ENCODE data around the gene TMEM95. TPM values are rescaled to one million over a fixed set of nuclear protein-coding genes. Genes with fewer than 3 reads are reported as not detected.

TMEM95 gene
- total and polyA plus RNA-seq, 2 donors (not counting 1 experiment from before 2014, with no cell fraction given), result not detected

- Histone ChIP-seq H2AFZ (ENCODE audit: low read length) (no peak overlapping the region), H3K4me2 (ENCODE audit: extremely low read depth, insufficient read depth, low read length) (no peak overlapping the region), H3K79me2 (ENCODE audit: control insufficient read depth, insufficient read depth, low read length) (no peaks in the 10 kb centered on the region), H3K4me1 (ENCODE audit: control insufficient read depth, extremely low read depth, insufficient read depth, low read length) (no peaks in the 10 kb centered on the region), H3K9ac (ENCODE audit: insufficient read depth, low read length) (no peak overlapping the region), H3K9me3 (ENCODE audit: control insufficient read depth, insufficient read depth, low read depth, low read length) (no peaks in the 10 kb centered on the region), H3K27ac (ENCODE audit: insufficient read depth, low read length) (no peak overlapping the region), H3K4me3 (replicated peaks in 1 of 4; ENCODE audit: control extremely low read depth in 1 of 4, insufficient read depth in 1 of 4, low read depth in 3 of 4, low read length in 4 of 4) (no peak overlapping the region), H3K36me3 (ENCODE audit: control insufficient read depth, insufficient read depth, low read length) (peaks cover 34% of the 10 kb centered on the region), H4K20me1 (ENCODE audit: control insufficient read depth, extremely low read depth, insufficient read depth, low read length) (no peaks in the 10 kb centered on the region), H3K27me3 (ENCODE audit: control insufficient read depth, insufficient read depth, low read length) (no peaks in the 10 kb centered on the region)
- no peak for TF ChIP-seq EZH2 (IDR thresholded peaks at IDR 0.05; ENCODE audit: low read length, missing control alignments)
- no peak for TF ChIP-seq CTCF (conservative IDR thresholded peaks at IDR 0.05 in 1 of 2, IDR thresholded peaks at IDR 0.05 in 1 of 2; ENCODE audit: low read depth in 1 of 2, low read length in 2 of 2)
- DNase-seq (ENCODE audit: low read depth in 2 of 2), result no peak
Measured at GRCh38 chr17:7321466-7321865, 33.5 kb upstream of the TMEM95 start.

- H3K4me3 ChIP-seq (replicated peaks in 1 of 4; ENCODE audit: control extremely low read depth in 1 of 4, insufficient read depth in 1 of 4, low read depth in 3 of 4, low read length in 4 of 4), result no peak overlapping the region
- DNase-seq (ENCODE audit: low read depth in 2 of 2), result no peak
- peaks cover 34% of the 10 kb centered on the region for H3K36me3 ChIP-seq (ENCODE audit: control insufficient read depth, insufficient read depth, low read length)
- TF ChIP-seq CTCF (conservative IDR thresholded peaks at IDR 0.05 in 1 of 2, IDR thresholded peaks at IDR 0.05 in 1 of 2; ENCODE audit: low read depth in 1 of 2, low read length in 2 of 2) (no peak), EZH2 (IDR thresholded peaks at IDR 0.05; ENCODE audit: low read length, missing control alignments) (no peak)
- H3K9me3 ChIP-seq (ENCODE audit: control insufficient read depth, insufficient read depth, low read depth, low read length), result no peaks in the 10 kb centered on the region
- H2AFZ ChIP-seq (ENCODE audit: low read length), result no peak overlapping the region
- no peak overlapping the region for H3K4me2 ChIP-seq (ENCODE audit: extremely low read depth, insufficient read depth, low read length)
- no peaks in the 10 kb centered on the region for H3K4me1 ChIP-seq (ENCODE audit: control insufficient read depth, extremely low read depth, insufficient read depth, low read length)
- no peak overlapping the region for H3K27ac ChIP-seq (ENCODE audit: insufficient read depth, low read length)
- no peaks in the 10 kb centered on the region for H3K27me3 ChIP-seq (ENCODE audit: control insufficient read depth, insufficient read depth, low read length)
- peaks cover 1% of the 10 kb centered on the region for H3K79me2 ChIP-seq (ENCODE audit: control insufficient read depth, insufficient read depth, low read length)
- H4K20me1 ChIP-seq (ENCODE audit: control insufficient read depth, extremely low read depth, insufficient read depth, low read length), result no peaks in the 10 kb centered on the region
- no peak overlapping the region for H3K9ac ChIP-seq (ENCODE audit: insufficient read depth, low read length)
Measured at GRCh38 chr17:7322520-7323194, 32.3 kb upstream of the TMEM95 start.

- no peak overlapping the region for H2AFZ ChIP-seq (ENCODE audit: low read length)
- H3K9ac ChIP-seq (ENCODE audit: insufficient read depth, low read length), result no peak overlapping the region
- peaks cover 27% of the 10 kb centered on the region for H3K36me3 ChIP-seq (ENCODE audit: control insufficient read depth, insufficient read depth, low read length)
- H3K9me3 ChIP-seq (ENCODE audit: control insufficient read depth, insufficient read depth, low read depth, low read length), result no peaks in the 10 kb centered on the region
- H3K27me3 ChIP-seq (ENCODE audit: control insufficient read depth, insufficient read depth, low read length), result no peaks in the 10 kb centered on the region
- no peak overlapping the region for H3K4me3 ChIP-seq (replicated peaks in 1 of 4; ENCODE audit: control extremely low read depth in 1 of 4, insufficient read depth in 1 of 4, low read depth in 3 of 4, low read length in 4 of 4)
- H3K79me2 ChIP-seq (ENCODE audit: control insufficient read depth, insufficient read depth, low read length), result peaks cover 6% of the 10 kb centered on the region
- no peaks in the 10 kb centered on the region for H4K20me1 ChIP-seq (ENCODE audit: control insufficient read depth, extremely low read depth, insufficient read depth, low read length)
- no peak overlapping the region for H3K4me2 ChIP-seq (ENCODE audit: extremely low read depth, insufficient read depth, low read length)
- TF ChIP-seq EZH2 (IDR thresholded peaks at IDR 0.05; ENCODE audit: low read length, missing control alignments) (no peak), CTCF (conservative IDR thresholded peaks at IDR 0.05 in 1 of 2, IDR thresholded peaks at IDR 0.05 in 1 of 2; ENCODE audit: low read depth in 1 of 2, low read length in 2 of 2) (peak; percentile 81 to 93)
- DNase-seq (ENCODE audit: low read depth in 2 of 2), result peak in 1 of 2 donors; percentile 30
- no peak overlapping the region for H3K27ac ChIP-seq (ENCODE audit: insufficient read depth, low read length)
- no peaks in the 10 kb centered on the region for H3K4me1 ChIP-seq (ENCODE audit: control insufficient read depth, extremely low read depth, insufficient read depth, low read length)
Measured at GRCh38 chr17:7323731-7324437, 31.1 kb upstream of the TMEM95 start.
